ENCODE measurements around the gene CIART.
"Not testable (repeated sequence)": the region's sequence is repeated elsewhere in the genome, so short reads cannot be mapped to it uniquely, and the experiment has no call there.

The CIART gene

GRCh38 chr1:150262388-150263320, 19.7 kb upstream of the CIART start:
- DNase-seq = no peak

- DNase-seq = no peak
Observed at GRCh38 chr1:150263549-150263948, 18.8 kb upstream of the CIART start.

- DNase-seq = no peak
Observed at GRCh38 chr1:150267896-150268295, 14.5 kb upstream of the CIART start.

- peak in 1 of 2 experiments; percentile 29 for DNase-seq
Observed at GRCh38 chr1:150268340-150268704, 14.0 kb upstream of the CIART start.

- peak; percentile 100 for DNase-seq
Observed at GRCh38 chr1:150268705-150269403, 13.5 kb upstream of the CIART start, which contains the start of gene APH1A. Gene APH1A, minus strand, starts transcription at chr1:150269016. Its CDS starts 206 bp downstream, at chr1:150268810.

GRCh38 chr1:150269451-150269850, 12.9 kb upstream of the CIART start:
- DNase-seq = no peak

- DNase-seq = no peak
Observed at GRCh38 chr1:150271291-150271959, 10.9 kb upstream of the CIART start.

- no peak for DNase-seq
Observed at GRCh38 chr1:150273311-150273710, 9.0 kb upstream of the CIART start.

- no peak for DNase-seq
Observed at GRCh38 chr1:150280138-150280707, 2.1 kb upstream of the CIART start.

- DNase-seq = peak; percentile 84 to 88
Observed at GRCh38 chr1:150281221-150281757, 1.1 kb upstream of the CIART start.

- peak in 1 of 2 experiments; percentile 82 for DNase-seq
Observed at GRCh38 chr1:150282558-150282958, 204 bp downstream of the CIART start.

- no peak for DNase-seq
Observed at GRCh38 chr1:150283260-150283659, 906 bp downstream of the CIART start.

- DNase-seq = no peak
Observed at GRCh38 chr1:150288382-150288781, 6.0 kb downstream of the CIART start.

- no peak for DNase-seq
Observed at GRCh38 chr1:150288822-150289221, 6.5 kb downstream of the CIART start.

- peak; percentile 100 for DNase-seq
Observed at GRCh38 chr1:150293433-150294253, 11.3 kb downstream of the CIART start, which contains the start of gene MRPS21. Gene MRPS21, plus strand, starts transcription at chr1:150293861. Its CDS starts 506 bp downstream, at chr1:150294367.

- no peak for DNase-seq
Observed at GRCh38 chr1:150295476-150295875, 13.1 kb downstream of the CIART start.

- no peak for DNase-seq
Observed at GRCh38 chr1:150299716-150300115, 17.4 kb downstream of the CIART start.

- DNase-seq = no peak
Observed at GRCh38 chr1:150302338-150302737, 20.0 kb downstream of the CIART start.

- no peak for DNase-seq
Observed at GRCh38 chr1:150302902-150303301, 20.5 kb downstream of the CIART start.

GRCh38 chr1:150308585-150308984, 26.2 kb downstream of the CIART start:
- DNase-seq = not testable (repeated sequence)

GRCh38 chr1:150309758-150310508, 27.6 kb downstream of the CIART start:
- DNase-seq = peak; percentile 74 to 80

Measured in SHP77 (cell line).